ENCODE data around the gene MAD2L2. TPM values are rescaled to one million over a fixed set of nuclear protein-coding genes. Genes with fewer than 3 reads are reported as not detected.
A peak's percentile ranks its signal among the peaks of the same experiment; 100 is the strongest.

Gene MAD2L2
- total and polyA plus RNA-seq, 9 of the 15 experiments (the other 6 are each of a cell fraction or from before 2014, with no cell fraction given) = 12.4 to 286 (median 143) TPM

DNA sequence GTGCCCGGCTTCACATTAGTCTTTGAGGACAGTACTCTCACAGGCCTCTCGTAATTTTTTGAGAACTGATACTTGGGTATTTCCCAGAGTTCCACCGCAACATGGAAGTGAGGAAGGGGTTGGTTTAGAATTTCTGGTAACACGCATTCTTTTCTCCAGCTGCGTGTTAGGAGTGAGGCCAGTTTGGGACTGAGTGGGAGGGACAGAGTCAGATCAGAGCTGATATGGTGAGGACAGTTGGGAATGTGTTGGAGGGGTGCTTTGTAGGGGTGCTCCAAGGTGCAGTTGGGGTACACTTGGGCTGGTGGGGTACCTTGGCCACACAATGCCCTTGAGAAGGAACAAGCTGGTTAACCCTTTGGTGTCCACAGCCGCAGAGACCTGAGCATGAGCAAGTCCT lies 10.2 kb downstream of the MAD2L2 start (continued):
- TF ChIP-seq SMARCA4 (IDR thresholded peaks at IDR 0.05) (peak; percentile 26), ERF (CRISPR knock-in tag; IDR thresholded peaks at IDR 0.05) (peak; percentile 14; the same call in 1 of the 2 replicates), CTCF (IDR thresholded peaks at IDR 0.05 in 2 of 3, conservative IDR thresholded peaks at IDR 0.05 in 1 of 3; ENCODE audit: insufficient read depth in 2 of 3, low read depth in 1 of 3, low read length in 3 of 3) (no peak), ARID3B (CRISPR knock-in tag; IDR thresholded peaks at IDR 0.05; ENCODE audit: borderline replicate concordance) (0 out of 2 replicates have a peak, but pooled peaks have one; percentile 31), ELF4 (CRISPR knock-in tag; IDR thresholded peaks at IDR 0.05) (peak; percentile 42; the same call in 1 of the 2 replicates), TEAD4 (IDR thresholded peaks at IDR 0.05; ENCODE audit: low read length) (peak; percentile 28; the same call in 1 of the 2 replicates), TEAD4 (CRISPR knock-in tag; IDR thresholded peaks at IDR 0.05; ENCODE audit: borderline replicate concordance) (no peak), POU5F1 (IDR thresholded peaks at IDR 0.05; ENCODE audit: borderline replicate concordance, low read depth, low read length, partially characterized antibody) (no peak), SAFB (IDR thresholded peaks at IDR 0.05; ENCODE audit: borderline replicate concordance, low read depth, low read length) (no peak), ILK (tag; IDR thresholded peaks at IDR 0.05; ENCODE audit: borderline replicate concordance, low read depth) (no peak), RBBP5 (IDR thresholded peaks at IDR 0.05; ENCODE audit: borderline replicate concordance, insufficient read depth, low read length, poor library complexity, severe bottlenecking) (peak; percentile 16), OTX1 (CRISPR knock-in tag; IDR thresholded peaks at IDR 0.05) (peak; percentile 94), EGR1 (conservative IDR thresholded peaks at IDR 0.05) (peak; percentile 73), SAP30 (IDR thresholded peaks at IDR 0.05; ENCODE audit: borderline replicate concordance, insufficient read depth, low read depth, low read length, poor library complexity, severe bottlenecking) (no peak), SOX6 (IDR thresholded peaks at IDR 0.05) (peak; percentile 37; the same call in 1 of the 2 replicates), KDM4B (IDR thresholded peaks at IDR 0.05; ENCODE audit: borderline replicate concordance in 2 of 2, low read depth in 1 of 2) (peak in 1 of 2 experiments; percentile 63; a peak in 1 of 4 replicates), ELF2 (CRISPR knock-in tag; IDR thresholded peaks at IDR 0.05) (no peak), GATA2 (CRISPR knock-in tag; IDR thresholded peaks at IDR 0.05) (peak; percentile 73), ADNP (tag; IDR thresholded peaks at IDR 0.05) (0 out of 2 replicates have a peak, but pooled peaks have one; percentile 14)
- TF ChIP-seq, protein P1, sequence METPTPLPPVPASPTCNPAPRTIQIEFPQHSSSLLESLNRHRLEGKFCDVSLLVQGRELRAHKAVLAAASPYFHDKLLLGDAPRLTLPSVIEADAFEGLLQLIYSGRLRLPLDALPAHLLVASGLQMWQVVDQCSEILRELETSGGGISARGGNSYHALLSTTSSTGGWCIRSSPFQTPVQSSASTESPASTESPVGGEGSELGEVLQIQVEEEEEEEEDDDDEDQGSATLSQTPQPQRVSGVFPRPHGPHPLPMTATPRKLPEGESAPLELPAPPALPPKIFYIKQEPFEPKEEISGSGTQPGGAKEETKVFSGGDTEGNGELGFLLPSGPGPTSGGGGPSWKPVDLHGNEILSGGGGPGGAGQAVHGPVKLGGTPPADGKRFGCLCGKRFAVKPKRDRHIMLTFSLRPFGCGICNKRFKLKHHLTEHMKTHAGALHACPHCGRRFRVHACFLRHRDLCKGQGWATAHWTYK (CRISPR knock-in tag; IDR thresholded peaks at IDR 0.05) = peak; percentile 16; the same call in 1 of the 2 replicates
- TF ChIP-seq, protein P2, sequence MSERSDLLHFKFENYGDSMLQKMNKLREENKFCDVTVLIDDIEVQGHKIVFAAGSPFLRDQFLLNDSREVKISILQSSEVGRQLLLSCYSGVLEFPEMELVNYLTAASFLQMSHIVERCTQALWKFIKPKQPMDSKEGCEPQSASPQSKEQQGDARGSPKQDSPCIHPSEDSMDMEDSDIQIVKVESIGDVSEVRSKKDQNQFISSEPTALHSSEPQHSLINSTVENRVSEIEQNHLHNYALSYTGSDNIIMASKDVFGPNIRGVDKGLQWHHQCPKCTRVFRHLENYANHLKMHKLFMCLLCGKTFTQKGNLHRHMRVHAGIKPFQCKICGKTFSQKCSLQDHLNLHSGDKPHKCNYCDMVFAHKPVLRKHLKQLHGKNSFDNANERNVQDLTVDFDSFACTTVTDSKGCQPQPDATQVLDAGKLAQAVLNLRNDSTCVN (CRISPR knock-in tag; IDR thresholded peaks at IDR 0.05) = peak; percentile 94
- TF ChIP-seq, protein P3, sequence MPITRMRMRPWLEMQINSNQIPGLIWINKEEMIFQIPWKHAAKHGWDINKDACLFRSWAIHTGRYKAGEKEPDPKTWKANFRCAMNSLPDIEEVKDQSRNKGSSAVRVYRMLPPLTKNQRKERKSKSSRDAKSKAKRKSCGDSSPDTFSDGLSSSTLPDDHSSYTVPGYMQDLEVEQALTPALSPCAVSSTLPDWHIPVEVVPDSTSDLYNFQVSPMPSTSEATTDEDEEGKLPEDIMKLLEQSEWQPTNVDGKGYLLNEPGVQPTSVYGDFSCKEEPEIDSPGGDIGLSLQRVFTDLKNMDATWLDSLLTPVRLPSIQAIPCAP (CRISPR knock-in tag; IDR thresholded peaks at IDR 0.05; ENCODE audit: borderline replicate concordance) = no peak
